ENCODE data around the gene AKR1B15.
"Not testable (repeated sequence)": the region's sequence is repeated elsewhere in the genome, so short reads cannot be mapped to it uniquely, and the experiment has no call there.

GRCh38 chr7:134561616-134562015, 12.7 kb downstream of the AKR1B15 start:
- TF ChIP-seq CTCF (IDR thresholded peaks at IDR 0.05); POLR2AphosphoS5 (IDR thresholded peaks at IDR 0.05); POLR2A (IDR thresholded peaks at IDR 0.05; ENCODE audit: low read depth); EP300 (IDR thresholded peaks at IDR 0.05): not testable (repeated sequence)

Measured in esophagus muscularis mucosa (tissue), 4 donors.